ENCODE results near the gene CEP41. TPM values are rescaled to one million over a fixed set of nuclear protein-coding genes. Genes with fewer than 3 reads are reported as not detected.

CEP41 gene
- total RNA-seq, 2 experiments from 2014 or later = 19.6 to 35.4 TPM

DNA sequence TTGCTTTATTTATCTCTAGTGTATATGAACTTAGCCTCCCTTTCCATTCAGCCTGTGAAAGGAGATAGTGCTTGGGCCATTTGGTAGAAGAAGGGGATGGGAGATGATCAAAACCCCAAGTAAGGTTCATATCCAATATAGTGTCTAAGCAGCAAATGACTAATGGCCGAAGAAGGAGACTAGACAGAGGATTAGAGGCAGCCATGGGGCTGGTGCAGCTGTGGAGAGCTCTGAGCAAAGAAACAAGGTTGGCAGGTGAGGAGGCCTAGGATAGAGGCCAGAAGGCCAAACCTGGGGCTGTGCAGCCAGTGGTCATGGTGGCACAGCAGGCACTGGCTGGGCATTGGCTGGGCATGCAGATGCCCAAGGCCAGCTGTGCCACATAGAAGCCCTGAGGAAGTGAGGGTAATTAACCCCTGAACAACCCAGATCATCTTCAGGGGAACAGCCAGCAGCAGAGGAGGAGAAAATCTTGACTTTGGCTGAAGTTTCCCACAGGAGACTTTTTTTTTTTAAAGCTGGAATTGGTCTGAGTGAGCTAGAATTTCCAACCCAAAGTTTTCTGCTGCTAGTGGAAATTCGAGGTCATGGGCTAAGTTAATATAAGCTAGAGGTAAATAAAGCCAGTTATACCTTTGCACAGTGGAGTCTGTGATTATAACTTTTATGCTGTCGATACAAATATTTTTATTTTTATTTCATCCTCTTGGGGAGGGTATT, 70.8 kb downstream of the CEP41 start:
- no peak for TF ChIP-seq EZH2phosphoT487 (IDR thresholded peaks at IDR 0.05; ENCODE audit: borderline replicate concordance, low read depth, low read length)
- TF ChIP-seq, protein P1, sequence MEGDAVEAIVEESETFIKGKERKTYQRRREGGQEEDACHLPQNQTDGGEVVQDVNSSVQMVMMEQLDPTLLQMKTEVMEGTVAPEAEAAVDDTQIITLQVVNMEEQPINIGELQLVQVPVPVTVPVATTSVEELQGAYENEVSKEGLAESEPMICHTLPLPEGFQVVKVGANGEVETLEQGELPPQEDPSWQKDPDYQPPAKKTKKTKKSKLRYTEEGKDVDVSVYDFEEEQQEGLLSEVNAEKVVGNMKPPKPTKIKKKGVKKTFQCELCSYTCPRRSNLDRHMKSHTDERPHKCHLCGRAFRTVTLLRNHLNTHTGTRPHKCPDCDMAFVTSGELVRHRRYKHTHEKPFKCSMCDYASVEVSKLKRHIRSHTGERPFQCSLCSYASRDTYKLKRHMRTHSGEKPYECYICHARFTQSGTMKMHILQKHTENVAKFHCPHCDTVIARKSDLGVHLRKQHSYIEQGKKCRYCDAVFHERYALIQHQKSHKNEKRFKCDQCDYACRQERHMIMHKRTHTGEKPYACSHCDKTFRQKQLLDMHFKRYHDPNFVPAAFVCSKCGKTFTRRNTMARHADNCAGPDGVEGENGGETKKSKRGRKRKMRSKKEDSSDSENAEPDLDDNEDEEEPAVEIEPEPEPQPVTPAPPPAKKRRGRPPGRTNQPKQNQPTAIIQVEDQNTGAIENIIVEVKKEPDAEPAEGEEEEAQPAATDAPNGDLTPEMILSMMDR (conservative IDR thresholded peaks at IDR 0.05; ENCODE audit: low read length) = no peak
- no peaks in the 10 kb centered on the region for H4K20me1 ChIP-seq (ENCODE audit: insufficient read depth, low read length)
- no peaks in the 10 kb centered on the region for H3K9me2 ChIP-seq (ENCODE audit: insufficient read depth, low read length)
- no peak overlapping the region for H3K4me3 ChIP-seq (ENCODE audit: low read depth, low read length, poor library complexity, severe bottlenecking)
- H3K9me3 ChIP-seq (ENCODE audit: low read length) = no peaks in the 10 kb centered on the region
- no TSS peak for BruUV-seq (replicated peaks)
- no peak overlapping the region for H3K4me2 ChIP-seq (ENCODE audit: low read length)
- no peak for DNase-seq (ENCODE audit: low spot score)
- no peak overlapping the region for H2AFZ ChIP-seq (ENCODE audit: low read length)
- ChIA-PET CTCF (ENCODE audit: unreplicated experiment) (no interaction called here), POLR2A (no interaction called here)
- H3K36me3 ChIP-seq (ENCODE audit: insufficient read depth, low read length) = no peaks in the 10 kb centered on the region
- intact Hi-C loops (cut with micrococcal nuclease; ENCODE audit: unreplicated experiment) = no loop called here
- no peaks in the 10 kb centered on the region for H3K4me1 ChIP-seq (ENCODE audit: insufficient read depth, low read length, poor library complexity, severe bottlenecking)
- H3K27ac ChIP-seq (ENCODE audit: low read depth, low read length, poor library complexity, severe bottlenecking) = no peak overlapping the region
- no peaks in the 10 kb centered on the region for H3K79me2 ChIP-seq (ENCODE audit: insufficient read depth, low read depth, low read length)

GRCh38 chr7:130369110-130369711, 71.6 kb downstream of the CEP41 start:
- no peaks in the 10 kb centered on the region for H3K9me3 ChIP-seq (ENCODE audit: low read length)
- no peak for DNase-seq (ENCODE audit: low spot score)
- no peak overlapping the region for H3K4me3 ChIP-seq (ENCODE audit: low read depth, low read length, poor library complexity, severe bottlenecking)
- no peaks in the 10 kb centered on the region for H3K9me2 ChIP-seq (ENCODE audit: insufficient read depth, low read length)
- H3K4me2 ChIP-seq (ENCODE audit: low read length) = peak overlapping the region; percentile 45; the same call in 1 of the 2 replicates
- no peaks in the 10 kb centered on the region for H3K4me1 ChIP-seq (ENCODE audit: insufficient read depth, low read length, poor library complexity, severe bottlenecking)
- intact Hi-C loops (cut with micrococcal nuclease; ENCODE audit: unreplicated experiment) = no loop called here
- no peaks in the 10 kb centered on the region for H3K36me3 ChIP-seq (ENCODE audit: insufficient read depth, low read length)
- no peaks in the 10 kb centered on the region for H3K79me2 ChIP-seq (ENCODE audit: insufficient read depth, low read depth, low read length)
- no TSS peak for BruUV-seq (replicated peaks)
- POLR2A ChIA-PET = no interaction called here
- CTCF ChIA-PET (ENCODE audit: unreplicated experiment) = no interaction called here
- no peak overlapping the region for H2AFZ ChIP-seq (ENCODE audit: low read length)
- TF ChIP-seq, protein P1 (conservative IDR thresholded peaks at IDR 0.05; ENCODE audit: low read length) = no peak
- no peak for TF ChIP-seq EZH2phosphoT487 (IDR thresholded peaks at IDR 0.05; ENCODE audit: borderline replicate concordance, low read depth, low read length)
- H4K20me1 ChIP-seq (ENCODE audit: insufficient read depth, low read length) = no peaks in the 10 kb centered on the region
- H3K27ac ChIP-seq (ENCODE audit: low read depth, low read length, poor library complexity, severe bottlenecking) = no peak overlapping the region
